HuH-7 (cell line): Measurements from ENCODE around the gene NTN4.
"Not testable (repeated sequence)": the region's sequence is repeated elsewhere in the genome, so short reads cannot be mapped to it uniquely, and the experiment has no call there.

Experiments used
- DNase-seq: peaks from one replicate; pipeline ENCODE4 v3.0.0; 2011; ENCODE audit warnings: low spot score

Gene NTN4

GRCh38 chr12:95790033-95790916, at the start of gene NTN4:
Gene NTN4, minus strand, starts transcription at chr12:95790764. Its CDS starts 455 bp downstream, at chr12:95790309.
- peak; percentile 50 for DNase-seq

- no peak for DNase-seq
These were observed 47.6 kb upstream of the NTN4 start for GRCh38 chr12:95838125-95838524.

- no peak for DNase-seq
These were observed 46.9 kb upstream of the NTN4 start for GRCh38 chr12:95837240-95838038.

- DNase-seq: no peak
These were observed 46.2 kb upstream of the NTN4 start for GRCh38 chr12:95836630-95837239.

- no peak for DNase-seq
These were observed 45.6 kb upstream of the NTN4 start for GRCh38 chr12:95836185-95836609.

- DNase-seq: no peak
These were observed 44.0 kb upstream of the NTN4 start for GRCh38 chr12:95834572-95834971.

GRCh38 chr12:95830335-95831089, 39.9 kb upstream of the NTN4 start:
- DNase-seq: no peak

- DNase-seq: no peak
These were observed 38.8 kb upstream of the NTN4 start for GRCh38 chr12:95829395-95829794.

- peak; percentile 45 for DNase-seq
These were observed 29.6 kb upstream of the NTN4 start for GRCh38 chr12:95820096-95820703.

GRCh38 chr12:95815632-95816212, 25.2 kb upstream of the NTN4 start:
- DNase-seq: no peak

- DNase-seq: not testable (repeated sequence)
These were observed 21.6 kb upstream of the NTN4 start for GRCh38 chr12:95812155-95812554.

- DNase-seq: no peak
These were observed 19.8 kb upstream of the NTN4 start for GRCh38 chr12:95810411-95810810.

- DNase-seq: no peak
These were observed 18.6 kb upstream of the NTN4 start for GRCh38 chr12:95809000-95809680.

- no peak for DNase-seq
These were observed 17.6 kb upstream of the NTN4 start for GRCh38 chr12:95808146-95808545.

- no peak for DNase-seq
These were observed 15.5 kb upstream of the NTN4 start for GRCh38 chr12:95805864-95806671.

- no peak for DNase-seq
These were observed 13.7 kb upstream of the NTN4 start for GRCh38 chr12:95804291-95804690.

GRCh38 chr12:95803817-95804216, 13.3 kb upstream of the NTN4 start:
- DNase-seq: no peak

GRCh38 chr12:95802482-95803270, 12.1 kb upstream of the NTN4 start:
- no peak for DNase-seq

GRCh38 chr12:95796982-95797289, 6.4 kb upstream of the NTN4 start:
- no peak for DNase-seq
